Measurements from ENCODE around the gene AFAP1. TPM values are rescaled to one million over a fixed set of nuclear protein-coding genes. Genes with fewer than 3 reads are reported as not detected.

The AFAP1 gene
- total RNA-seq, 1 donor from 2014 or later: 6.7 TPM

DNA sequence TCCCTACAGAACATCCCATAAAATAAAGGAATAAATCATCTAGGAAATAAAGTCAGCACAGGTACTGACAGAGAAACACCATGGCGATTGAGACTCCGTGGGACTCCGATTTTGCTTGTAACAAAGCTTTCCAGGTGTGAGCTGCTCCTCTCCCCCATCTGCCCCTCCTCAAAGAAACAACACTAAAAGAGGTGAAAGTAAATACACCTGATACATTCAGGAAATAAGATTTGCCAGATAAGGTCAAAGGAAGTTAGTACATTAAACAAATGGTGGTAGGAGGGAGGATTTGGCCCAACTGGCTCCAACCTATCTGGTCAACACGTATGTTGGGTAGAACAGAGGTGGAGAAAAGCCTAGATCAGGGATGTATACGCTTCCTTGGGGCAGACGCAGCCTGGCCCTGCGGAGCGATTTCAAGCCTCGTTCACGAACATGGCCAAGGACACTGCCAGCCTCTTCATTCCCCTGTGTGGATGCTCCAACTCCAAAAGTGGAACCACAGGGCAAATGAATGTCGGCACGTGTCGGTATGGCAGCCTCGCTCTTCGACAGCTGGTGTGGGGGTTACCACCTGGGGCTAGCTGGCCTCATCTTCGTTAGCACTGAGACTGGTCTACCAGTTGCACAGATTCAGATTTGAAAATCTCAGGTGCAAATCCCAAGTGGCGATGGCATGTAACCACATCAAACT, 162.5 kb downstream of the AFAP1 start:
- intact Hi-C loops (cut with micrococcal nuclease): no loop called here

DNA sequence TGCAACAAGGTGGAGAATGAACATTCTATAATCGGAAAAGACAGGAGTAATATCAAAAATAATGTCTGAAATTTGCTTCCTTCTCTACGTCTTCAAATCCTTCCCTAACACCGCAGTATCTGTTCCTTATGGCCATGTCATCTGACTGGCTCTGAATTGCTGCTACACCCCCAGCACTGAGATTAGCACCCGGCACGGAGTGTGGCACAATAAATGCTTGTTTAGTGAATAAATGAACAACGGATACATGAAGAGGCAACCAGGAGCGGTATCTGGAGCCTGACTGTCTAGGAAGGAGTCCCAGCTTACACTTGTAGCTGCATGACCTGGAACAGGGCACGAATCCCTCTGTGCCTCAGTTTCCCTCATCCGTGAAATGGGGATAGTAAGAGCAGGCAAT, 164.3 kb downstream of the AFAP1 start:
- intact Hi-C loops (cut with micrococcal nuclease): no loop called here

DNA sequence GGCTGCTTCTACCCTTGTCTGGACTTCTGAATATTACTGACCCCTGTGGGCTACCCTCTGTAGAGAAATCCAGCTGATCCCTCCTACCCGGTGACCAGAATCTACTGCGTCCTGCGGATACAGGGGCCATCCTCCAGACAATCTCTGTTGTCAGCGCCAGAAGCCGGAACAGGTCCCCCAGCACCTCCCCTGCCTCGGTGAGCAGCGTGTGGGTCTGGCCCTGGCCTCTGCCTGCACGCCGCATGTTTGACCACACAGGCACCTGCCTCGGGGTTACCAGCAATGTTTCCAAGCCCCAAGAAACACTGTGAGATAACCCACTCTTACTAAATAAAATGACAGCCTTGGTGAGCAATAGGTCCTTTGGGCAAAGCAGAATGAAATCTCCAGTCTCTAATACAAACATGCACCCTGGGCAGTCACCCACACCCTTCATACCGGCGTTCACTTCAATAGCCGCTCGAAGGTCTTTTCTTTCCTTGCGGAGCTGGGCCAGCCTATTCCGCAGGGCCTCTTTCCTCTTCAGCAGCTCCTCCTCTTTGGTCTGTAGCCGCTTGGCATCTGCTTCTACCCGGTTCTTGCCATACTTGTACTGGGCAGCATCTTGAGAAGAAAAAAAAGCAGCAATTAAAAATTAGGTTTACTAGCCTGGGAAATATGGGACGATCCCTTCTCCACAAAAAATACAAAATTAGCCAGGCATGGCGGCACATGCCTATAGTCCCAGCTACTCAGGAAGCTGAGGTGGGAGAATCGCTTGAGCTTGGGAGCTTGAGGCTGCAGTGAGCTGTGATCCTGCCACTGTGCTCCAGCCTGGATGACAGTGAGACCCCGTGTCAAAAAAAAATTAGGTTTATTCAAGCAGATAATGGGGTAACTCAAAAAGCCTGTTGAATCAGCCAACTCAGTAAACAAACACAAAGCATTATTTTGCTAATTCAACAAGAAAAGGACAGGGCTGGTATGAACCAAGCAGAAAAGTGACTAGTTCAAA, 165.1 kb downstream of the AFAP1 start:
- intact Hi-C loops (cut with micrococcal nuclease): no loop called here

DNA sequence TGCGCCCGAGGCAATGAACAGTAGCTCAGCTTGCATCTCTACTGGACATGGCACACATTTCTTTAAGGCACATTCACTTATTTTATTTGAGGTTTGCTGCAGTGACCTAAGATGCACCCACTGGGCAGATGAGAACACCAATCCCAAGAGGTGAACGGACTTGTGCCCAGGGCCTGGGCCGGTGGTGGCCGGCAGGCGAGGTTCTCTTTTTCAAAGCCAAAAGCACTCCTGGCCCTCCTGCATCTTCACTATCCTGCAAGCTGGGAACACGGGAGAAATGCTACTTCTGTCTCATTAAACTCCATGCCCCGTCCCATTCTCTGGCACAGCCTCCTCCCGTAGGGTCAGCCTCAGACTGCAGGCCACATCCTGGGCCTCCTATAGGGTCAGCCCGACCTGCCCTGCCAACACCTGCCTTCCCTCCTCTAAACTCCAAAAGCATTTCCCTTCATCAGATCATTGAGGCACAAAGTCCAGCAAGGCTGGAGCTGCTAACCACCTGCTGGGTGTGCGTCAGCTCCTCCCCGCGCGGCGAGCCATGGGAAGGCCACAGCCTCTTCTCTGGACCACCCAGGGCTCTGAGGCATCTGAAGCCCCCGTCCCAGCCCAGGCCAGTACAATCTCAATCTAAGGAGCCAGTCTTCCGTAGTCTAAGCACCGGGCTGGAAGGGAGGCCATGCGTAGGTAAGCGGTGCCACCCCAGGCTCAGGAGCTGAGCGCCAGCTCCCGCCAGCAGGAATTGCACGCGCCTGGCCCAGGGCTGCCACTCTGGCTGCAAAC, 166.1 kb downstream of the AFAP1 start:
- intact Hi-C loops (cut with micrococcal nuclease): no loop called here

DNA sequence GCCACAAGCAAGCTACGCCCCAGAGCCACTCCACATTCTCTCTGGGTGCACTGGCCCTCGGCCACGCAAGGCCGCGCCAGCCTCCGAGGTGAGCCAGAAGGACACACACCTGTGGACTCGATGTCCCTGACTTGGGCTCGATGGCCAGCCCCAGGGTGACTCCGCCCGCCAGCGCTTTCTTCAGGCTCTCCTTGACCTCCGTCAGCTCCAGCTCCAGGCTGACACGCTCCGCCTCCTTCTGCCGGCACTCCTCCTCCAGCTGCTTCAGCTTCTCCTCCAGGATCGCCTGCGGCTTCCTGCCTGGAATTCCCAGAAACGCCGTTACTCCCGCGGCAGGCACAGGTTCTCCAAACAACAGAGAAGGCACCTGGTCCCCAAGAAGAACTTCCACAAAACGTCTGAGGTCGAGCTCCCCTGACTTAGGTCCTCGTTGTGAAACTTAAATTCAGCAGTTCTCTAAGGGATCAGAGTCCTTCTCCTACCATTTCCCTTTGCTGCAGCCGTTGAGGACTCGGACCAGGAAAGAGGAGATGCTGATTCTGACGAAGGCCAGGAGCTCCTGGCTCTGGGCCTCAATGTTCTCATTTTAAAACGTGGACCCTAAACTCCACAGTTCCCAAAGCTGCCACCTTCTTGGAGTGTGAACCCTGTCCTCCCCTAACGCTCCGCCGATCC, 166.8 kb downstream of the AFAP1 start:
- intact Hi-C loops (cut with micrococcal nuclease): no loop called here

DNA sequence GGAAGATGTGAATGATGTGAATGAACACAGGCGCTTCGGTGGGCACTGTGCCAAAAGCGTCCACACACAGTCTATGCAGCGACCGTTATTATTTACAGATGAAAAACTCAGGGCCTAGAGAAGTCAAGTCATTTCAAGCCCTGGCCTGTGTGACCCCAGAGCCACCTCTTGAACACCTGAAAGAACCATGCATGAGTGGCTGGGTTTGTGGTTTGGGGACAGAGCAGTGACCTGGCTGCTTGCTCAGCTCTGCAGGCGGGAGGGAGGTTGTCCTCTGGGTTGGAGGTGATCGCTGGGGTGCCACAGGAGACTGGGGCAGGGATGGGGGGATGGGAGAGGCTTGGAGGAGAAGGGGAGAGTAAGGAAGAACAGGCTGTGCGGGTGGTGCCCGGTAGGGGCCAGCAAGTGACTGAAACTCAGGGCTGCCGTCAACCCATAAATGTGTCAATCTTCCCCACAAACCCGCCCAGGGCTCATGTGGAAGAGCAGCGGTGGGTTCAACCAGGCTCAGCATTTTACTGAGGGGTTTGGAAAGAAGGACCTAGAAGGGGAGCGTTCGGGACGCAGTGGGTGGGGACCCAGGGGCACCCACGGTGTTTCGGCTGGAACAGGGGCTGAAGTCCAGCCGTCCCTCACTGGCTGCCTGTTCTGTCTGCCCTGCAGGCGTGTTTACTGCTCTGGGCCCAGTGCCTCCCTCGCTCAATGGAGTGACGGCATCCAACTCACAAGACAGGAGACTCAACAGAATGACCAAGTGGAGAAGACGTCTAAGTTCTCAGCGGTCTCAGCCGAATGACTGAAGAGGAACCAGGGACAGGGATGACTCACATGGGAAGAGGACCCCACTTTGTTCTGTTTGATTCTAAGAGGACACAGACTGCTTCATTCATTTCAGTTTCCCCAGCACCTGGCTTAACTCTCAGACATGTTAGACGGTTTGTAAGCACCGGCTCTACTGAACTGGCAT, 167.8 kb downstream of the AFAP1 start:
- intact Hi-C loops (cut with micrococcal nuclease): no loop called here

DNA sequence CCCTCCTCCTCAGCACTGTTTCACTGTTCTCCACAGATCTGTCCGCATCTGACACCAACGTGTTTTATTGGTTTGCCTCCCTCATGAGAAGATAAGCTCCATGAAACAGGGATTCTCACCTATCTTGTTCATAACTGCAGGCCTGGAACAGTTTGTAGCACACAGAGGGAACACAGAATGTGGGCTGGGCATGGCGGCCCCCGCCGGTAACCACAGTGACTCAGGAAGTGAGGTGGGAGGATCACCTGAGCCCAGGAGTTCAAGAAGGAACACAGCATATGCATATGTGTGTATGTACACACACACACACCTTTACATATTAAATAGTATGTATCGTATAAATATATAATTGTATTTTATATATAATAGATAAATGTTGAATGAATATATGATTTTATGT, 168.6 kb downstream of the AFAP1 start:
- intact Hi-C loops (cut with micrococcal nuclease): no loop called here

DNA sequence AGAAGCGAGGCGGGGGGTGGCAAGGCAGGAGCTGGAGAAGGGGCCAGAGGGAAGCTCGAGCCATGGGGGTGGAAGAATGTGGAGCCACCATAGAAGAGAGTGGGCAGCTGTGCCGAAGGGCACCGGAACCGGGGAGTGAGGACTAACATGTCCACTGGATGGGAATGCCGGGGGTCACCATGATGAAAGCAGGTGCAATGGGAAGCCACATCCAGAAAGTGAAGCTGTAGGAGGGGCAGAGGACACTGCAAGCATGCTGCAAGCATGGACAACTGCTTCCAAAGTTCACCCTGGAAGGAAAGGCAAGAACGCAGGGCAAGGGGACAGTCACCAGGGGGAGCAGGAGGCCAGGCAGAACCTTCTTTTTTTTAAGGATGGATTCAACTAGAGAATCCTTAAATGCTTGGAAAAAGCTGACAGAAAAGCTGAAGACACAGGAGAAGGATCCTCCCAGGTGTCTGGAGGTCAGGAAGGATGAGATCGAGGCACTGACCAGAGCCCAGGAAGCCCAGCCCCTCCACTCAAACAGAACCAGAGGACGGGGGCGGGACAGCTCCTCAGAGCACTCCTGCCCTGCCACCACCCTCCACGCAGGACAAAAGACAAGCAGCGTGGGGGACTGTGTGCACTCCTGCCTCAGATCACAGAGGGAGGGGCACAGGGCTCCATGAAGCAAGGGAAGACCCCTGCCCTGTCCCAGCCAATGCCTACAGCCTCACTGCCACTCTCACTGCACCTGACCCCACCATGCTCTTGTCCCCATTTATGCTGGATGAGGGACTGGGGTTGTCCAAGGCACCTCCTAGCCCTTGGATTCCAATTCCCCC, 169.2 kb downstream of the AFAP1 start:
- intact Hi-C loops (cut with micrococcal nuclease): loop anchor here (1.0 kb wide), 1 partner anchor 32 kb away; no protein-coding TSS in a partner anchor

DNA sequence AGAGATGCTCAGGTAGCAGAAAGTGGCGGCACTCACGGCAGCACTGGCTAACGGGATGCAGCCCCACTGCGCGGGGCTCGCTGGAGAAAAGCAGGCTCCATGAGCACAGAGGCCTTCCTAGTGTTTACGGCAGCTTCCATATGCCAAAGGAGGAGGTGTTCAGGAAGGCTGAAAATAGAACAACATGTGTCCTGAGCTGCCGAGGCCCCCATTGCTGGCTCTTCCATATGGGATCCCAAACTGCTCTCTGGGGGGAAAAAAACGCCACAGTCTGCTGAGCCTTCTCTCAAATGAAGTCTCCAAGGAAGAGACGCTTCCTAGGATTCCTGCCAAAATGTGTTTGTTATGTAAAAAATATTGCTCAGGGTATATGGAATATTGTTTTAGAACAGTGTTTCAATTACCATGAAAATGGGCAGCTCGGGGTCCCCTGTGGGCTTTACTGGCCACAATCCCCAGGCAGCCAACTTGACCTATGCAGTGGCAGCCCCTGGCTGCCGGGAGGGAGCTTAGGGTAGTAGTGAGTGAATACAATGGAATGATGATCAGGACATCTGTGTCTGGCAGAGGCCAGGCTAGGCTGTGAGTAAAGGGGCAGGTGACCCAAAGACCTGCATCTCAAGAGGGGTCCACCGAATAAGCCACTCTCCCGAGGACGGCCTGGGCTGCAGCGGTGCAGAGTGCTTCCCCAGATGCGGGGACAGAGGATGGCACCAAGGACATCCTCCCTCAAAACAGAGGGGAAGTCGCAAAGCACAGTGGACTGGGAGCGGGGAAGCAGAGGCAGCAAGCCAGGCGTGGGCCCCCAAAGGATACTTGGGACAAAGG, 170.1 kb downstream of the AFAP1 start:
- intact Hi-C loops (cut with micrococcal nuclease): loop anchor here (1.0 kb wide), 1 partner anchor 33 kb away; no protein-coding TSS in a partner anchor

DNA sequence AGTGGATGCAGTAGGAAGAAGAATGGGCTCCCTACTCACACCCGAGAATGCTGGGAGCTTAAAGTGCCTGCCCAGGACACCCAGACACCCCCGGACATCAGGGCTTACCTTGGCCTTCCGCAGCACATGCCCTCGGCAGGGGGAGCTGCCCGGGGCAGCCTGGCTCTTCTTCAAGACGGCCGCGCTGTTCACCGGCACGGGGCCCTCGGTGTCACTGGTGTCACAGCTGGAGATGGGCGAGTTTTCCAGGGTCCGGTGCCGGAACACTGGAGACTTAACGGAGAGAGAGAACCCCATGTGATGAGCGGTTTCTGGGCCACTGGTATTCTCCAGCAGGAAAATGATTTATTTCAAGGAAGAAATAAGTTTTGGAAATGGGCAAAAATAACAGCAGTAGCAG, 170.9 kb downstream of the AFAP1 start:
- intact Hi-C loops (cut with micrococcal nuclease): no loop called here

DNA sequence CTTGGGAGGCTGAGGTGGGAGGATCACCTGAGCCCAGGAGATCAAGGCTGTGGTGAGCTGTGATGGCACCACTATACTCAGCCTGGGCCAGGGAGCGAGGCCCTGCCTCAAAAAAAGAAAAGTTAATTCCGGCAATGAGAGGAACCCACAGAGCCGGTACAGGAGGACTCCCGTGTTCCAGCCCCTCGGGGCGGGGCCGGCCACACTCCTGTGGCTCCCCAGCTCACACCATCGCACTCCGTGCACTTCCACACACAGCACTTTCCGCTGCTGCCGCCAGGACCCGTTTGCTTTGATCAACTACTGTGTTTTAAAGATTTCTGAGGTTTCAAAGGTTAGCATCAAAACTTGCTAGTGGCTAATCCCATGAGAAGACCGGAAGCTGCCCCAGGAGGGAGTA, 171.7 kb downstream of the AFAP1 start:
- intact Hi-C loops (cut with micrococcal nuclease): no loop called here

DNA sequence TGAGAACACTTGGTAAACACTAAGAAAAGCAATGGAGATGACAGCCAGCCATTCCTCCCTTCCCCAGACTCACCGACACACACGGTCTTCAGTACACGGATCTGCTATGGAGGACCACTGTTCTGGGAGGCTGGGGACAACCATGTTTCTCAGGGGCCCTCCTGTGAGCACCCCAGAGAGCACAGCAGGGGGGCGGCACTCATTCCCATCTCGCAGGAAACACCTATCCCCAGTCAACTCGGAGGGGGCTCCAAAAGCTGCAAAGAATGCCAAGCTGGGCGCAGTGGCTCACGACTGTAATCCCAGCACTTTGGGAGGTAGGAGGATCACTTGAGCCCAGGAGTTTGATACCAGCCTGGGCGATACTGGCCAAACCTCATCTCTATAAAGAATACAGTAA, 172.1 kb downstream of the AFAP1 start:
- intact Hi-C loops (cut with micrococcal nuclease): no loop called here

DNA sequence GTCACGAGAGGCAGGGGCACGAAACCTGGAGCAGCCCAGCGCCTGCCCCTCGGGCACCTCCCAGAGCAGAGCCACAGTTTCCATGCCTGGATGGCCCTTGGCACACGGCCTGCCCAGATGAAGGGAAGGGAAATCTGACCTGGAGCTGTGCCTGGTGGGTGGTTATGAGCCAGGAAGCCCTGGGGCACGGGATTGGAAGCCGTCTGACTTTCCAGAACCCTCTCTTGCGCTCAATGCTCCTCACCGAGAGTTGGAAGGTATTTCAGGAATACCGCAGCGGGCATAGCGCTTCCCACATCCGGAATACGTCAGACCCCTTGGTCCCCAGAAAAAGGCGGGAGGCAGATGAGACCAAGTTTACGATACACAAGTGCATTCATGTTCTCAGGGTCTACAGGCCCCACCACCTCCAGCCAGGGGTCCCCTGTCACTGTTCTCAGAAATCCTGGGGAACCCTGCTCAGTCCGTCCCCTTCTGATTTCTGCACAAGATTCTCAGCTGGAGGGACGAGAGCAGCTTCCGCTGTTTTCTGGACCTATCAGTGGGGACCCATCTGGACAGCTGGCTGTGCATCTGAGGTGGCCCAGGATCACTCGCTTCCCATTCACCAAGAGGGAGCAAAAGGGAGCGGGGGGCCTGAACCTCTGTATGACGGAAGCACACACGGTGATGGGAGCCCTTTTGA, 172.9 kb downstream of the AFAP1 start:
- intact Hi-C loops (cut with micrococcal nuclease): no loop called here

DNA sequence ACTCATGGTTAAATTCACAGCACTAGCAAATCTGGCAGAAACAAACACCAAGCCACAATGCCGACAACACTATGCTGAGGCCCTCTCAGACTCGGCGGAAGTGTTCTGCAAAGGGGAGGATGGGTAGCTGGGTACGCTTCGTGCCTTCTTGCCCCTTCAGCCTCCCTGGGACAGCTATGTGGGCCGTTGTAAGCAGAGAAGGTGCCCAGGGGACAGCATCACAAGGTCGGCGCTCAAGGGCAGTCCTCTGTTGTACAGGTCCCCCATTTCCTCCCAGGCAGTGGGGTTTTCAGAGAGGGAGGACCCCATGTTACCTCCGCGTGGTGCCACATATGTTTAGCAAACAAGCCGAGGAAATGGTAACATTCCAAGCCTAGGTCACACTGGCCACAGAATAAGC, 173.6 kb downstream of the AFAP1 start:
- intact Hi-C loops (cut with micrococcal nuclease): no loop called here

DNA sequence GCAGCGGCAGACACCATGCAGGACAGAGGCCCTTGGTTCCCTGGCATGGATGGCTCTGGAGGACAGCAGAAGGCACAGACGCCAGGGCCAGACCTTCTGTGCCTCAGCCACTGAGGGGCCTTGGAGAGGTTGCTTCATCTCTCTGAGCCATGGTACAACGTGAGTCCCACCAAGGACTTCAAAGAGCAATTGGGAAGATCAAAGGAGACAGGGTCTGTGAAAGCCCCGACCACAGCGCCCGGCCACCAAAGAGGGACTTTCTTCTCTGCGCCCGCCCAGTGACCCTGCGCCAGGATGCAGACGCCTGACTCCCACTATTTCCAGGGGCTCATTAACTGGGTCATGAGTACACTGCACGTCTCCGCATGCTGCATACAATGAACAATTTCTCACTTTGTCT, 174.0 kb downstream of the AFAP1 start:
- intact Hi-C loops (cut with micrococcal nuclease): no loop called here

DNA sequence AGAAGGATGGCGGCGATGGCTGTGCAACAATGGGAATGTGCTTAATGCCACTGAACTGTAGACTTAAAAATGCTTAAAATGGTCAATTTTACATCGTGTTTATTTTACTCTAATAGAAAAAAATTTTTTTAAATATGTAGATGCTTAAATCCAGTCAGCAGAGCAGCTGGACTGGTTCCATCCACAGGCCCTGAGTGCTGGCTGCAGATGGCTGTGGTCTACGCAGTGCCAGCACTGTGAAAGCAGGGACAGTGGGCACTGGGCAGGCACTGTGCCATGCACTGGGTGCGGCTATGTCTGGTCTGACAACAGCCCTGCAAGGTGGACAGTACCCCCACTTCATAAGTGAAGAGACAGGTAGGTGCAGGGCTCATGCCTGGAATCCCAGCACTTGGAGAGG, 175.2 kb downstream of the AFAP1 start:
- intact Hi-C loops (cut with micrococcal nuclease): no loop called here

DNA sequence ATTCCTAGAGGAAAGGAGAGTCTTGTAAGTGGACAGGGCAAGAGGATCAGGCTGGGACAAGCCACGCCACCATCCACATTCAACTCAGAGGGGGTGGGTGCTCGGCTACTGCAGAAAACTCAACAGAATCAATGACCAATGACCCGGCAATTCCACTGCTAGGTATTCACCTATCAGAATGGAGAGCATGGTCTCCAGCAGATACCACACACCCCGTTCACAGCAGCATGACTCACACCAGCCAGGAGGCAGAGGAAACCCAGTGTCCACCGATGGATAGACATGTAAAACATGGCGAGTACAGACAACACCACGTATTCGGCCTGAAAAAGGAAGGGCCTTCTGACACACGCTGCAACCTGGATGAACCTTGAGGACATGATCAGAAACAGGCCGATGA, 175.9 kb downstream of the AFAP1 start:
- intact Hi-C loops (cut with micrococcal nuclease): no loop called here

DNA sequence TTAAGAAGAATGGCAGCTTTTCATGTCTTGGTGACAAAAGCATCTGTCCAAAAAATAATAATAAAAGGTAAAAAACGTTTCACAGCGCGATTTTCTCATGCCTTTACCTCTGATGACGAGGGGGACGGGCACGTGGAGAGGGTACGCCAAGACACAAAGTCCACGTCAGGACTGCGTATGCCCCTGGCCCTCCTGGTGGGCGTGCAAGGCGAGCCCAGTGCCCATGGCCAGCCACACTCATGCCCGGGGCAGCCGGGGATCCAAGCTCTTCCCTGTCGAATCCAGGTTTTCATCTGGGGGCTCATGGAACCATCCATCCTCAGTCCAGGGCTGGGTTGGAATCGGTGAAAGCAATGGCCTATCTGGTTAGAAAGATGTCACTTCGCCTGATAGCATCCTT, 176.6 kb downstream of the AFAP1 start:
- intact Hi-C loops (cut with micrococcal nuclease): no loop called here
